Stomach (tissue), 4 donors: ENCODE data around the gene LGALS9.

Source experiments
- CTCF ChIP-seq, 7 experiments: fragments of 450-650 bp in 4 of 7; fragments of 200-600 bp in 3 of 7; sonication (generic) in 3 of 7; IDR thresholded peaks; one replicate each; pipeline ENCODE4 v1.5.1; 2016 to 2019; ENCODE audit warnings: antibody characterized with exemption in 7 of 7, control low read depth in 2 of 7, mild to moderate bottlenecking in 1 of 7
- POLR2A ChIP-seq, 4 donors: fragments of 450-650 bp; IDR thresholded peaks; one replicate each; pipeline ENCODE4 v1.6.1; 2016; ENCODE audit warnings: antibody characterized with exemption in 4 of 4, control low read depth in 2 of 4, mild to moderate bottlenecking in 1 of 4, moderate library complexity in 1 of 4
- POLR2AphosphoS5 ChIP-seq, 3 donors: sonication (generic); formaldehyde crosslinking; IDR thresholded peaks; one replicate each; pipeline ENCODE4 v1.6.1; 2016; ENCODE audit warnings: antibody characterized with exemption in 3 of 3

DNA sequence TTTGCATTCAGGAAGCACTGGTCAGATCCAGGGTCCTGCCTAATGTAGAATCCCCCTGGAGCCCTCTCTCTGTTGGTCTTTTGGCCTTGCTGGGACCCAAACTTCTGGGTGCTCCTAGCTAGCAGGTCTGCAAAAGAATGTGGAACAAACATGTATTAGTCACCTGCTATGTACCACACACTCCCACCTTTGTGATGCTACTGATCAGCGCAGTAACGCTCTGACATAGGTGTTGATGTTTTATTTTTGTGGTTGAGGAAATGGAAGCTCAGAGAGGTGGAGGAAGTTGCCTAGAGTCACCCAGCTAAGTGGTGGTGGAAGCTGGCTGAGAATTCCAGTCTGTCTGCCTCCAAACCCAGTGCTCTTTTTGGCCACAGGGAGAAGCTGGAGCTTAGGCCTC lies 35.8 kb upstream of the LGALS9 start:
- TF ChIP-seq CTCF (IDR thresholded peaks at IDR 0.05) (no peak), POLR2AphosphoS5 (IDR thresholded peaks at IDR 0.05) (no peak), POLR2A (IDR thresholded peaks at IDR 0.05) (no peak)
